Fibroblast of villous mesenchyme (primary cell): ENCODE data around the gene U2AF1L4. TPM values are rescaled to one million over a fixed set of nuclear protein-coding genes. Genes with fewer than 3 reads are reported as not detected.

ENCODE experiments used
- DNase-seq: peaks from one replicate; pipeline ENCODE4 v3.0.0-alpha.2; 2010; ENCODE audit warnings: low read depth
- H3K4me3 ChIP-seq: 2 replicates; pipeline ENCODE4 v1.5.1; 2011; ENCODE audit warnings: low read depth, mild to moderate bottlenecking, low read length
- total RNA-seq: library from RNA; depleted of rRNA; stranded (reverse); fragments of >200 nt; gene quantifications from 2 replicates; pipeline ENCODE4 v1.2.3, GENCODE V29; 2012
- TF ChIP-seq, protein P1 (sequence below): IDR thresholded peaks from 2 replicates; pipeline ENCODE4 v1.5.1; 2012; ENCODE audit warnings: low read depth, mild to moderate bottlenecking, low read length; ENCODE audit not compliant: insufficient read depth

Gene U2AF1L4
- total RNA-seq, 1 donor = 4.7 TPM

- DNase-seq = no peak
- no peak overlapping the region for H3K4me3 ChIP-seq
- TF ChIP-seq, protein P1, sequence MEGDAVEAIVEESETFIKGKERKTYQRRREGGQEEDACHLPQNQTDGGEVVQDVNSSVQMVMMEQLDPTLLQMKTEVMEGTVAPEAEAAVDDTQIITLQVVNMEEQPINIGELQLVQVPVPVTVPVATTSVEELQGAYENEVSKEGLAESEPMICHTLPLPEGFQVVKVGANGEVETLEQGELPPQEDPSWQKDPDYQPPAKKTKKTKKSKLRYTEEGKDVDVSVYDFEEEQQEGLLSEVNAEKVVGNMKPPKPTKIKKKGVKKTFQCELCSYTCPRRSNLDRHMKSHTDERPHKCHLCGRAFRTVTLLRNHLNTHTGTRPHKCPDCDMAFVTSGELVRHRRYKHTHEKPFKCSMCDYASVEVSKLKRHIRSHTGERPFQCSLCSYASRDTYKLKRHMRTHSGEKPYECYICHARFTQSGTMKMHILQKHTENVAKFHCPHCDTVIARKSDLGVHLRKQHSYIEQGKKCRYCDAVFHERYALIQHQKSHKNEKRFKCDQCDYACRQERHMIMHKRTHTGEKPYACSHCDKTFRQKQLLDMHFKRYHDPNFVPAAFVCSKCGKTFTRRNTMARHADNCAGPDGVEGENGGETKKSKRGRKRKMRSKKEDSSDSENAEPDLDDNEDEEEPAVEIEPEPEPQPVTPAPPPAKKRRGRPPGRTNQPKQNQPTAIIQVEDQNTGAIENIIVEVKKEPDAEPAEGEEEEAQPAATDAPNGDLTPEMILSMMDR = no peak
Observed at GRCh38 chr19:35752746-35753350, 7.6 kb upstream of the U2AF1L4 start.

GRCh38 chr19:35751839-35752745, 6.9 kb upstream of the U2AF1L4 start:
- TF ChIP-seq, protein P1 = no peak
- H3K4me3 ChIP-seq = no peak overlapping the region
- DNase-seq = no peak

GRCh38 chr19:35750167-35750566, 4.9 kb upstream of the U2AF1L4 start:
- no peak for DNase-seq
- H3K4me3 ChIP-seq = no peak overlapping the region
- TF ChIP-seq, protein P1 = no peak

DNA sequence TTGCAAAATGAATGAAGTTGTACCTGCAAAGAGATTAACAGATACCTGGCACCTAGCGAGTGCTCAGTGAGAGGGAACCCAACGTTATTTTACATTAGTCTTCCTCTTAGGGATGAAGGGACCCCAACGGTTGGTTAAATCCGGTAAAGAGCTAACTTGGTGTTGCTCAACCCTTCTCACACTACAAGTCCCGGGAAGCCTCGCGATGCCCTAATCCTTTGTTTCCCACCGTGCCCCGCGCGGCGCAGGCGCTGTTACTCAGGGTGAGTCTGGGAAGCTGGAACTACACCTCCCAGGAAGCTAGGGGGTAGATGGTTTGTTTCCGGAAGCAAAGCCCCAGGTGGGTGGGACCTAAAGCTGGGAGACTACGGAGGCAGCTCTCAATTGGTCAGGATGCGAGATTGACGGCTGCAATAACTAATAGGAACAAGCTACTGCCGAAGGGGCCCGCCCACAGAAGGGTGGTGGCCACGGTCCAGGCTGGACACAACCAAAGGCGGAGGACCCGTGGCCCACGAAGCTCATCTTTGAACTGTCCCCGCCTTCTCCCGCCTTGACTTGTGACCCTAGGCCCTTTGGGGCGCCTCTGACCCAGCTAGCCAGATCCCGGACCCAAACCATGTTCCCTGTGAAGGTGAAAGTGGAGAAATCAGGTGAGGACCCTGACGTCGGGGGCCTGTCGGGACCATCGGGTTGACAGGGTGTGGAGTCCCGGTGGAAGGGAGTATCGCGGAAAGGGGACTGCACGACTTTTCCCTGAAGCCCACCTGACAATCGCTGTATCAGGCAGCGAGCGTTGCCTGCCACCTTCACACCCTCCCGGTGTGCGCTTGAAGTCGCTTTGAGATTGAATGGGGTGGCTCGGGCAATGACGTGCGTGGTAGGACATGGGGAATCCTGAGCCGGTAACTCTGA, 3.1 kb upstream of the U2AF1L4 start, which contains the start of gene LIN37:
Gene LIN37, plus strand, starts transcription at position 471 of the 915 bp plus-strand sequence. Its CDS starts 149 bp downstream, at position 620.
- TF ChIP-seq, protein P1 = no peak

DNA sequence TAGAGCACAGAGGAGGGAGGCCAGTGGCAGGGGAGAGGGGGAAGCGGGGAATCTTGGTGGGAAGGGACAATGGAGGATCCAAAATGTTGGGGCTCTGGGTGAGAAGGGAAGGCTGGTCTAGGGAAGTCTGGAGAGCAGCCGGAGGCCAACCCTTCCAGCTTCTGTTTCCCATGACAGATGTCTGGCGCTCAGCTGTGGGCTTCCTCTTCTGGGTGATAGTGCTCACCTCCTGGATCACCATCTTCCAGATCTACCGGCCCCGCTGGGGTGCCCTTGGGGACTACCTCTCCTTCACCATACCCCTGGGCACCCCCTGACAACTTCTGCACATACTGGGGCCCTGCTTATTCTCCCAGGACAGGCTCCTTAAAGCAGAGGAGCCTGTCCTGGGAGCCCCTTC, 1.3 kb upstream of the U2AF1L4 start:
- TF ChIP-seq, protein P1 = no peak
- DNase-seq = no peak
- H3K4me3 ChIP-seq = peak overlapping the region; percentile 90

More for the DNA sequence above, 3.1 kb upstream of the U2AF1L4 start, which contains the start of gene LIN37:
- DNase-seq = peak; percentile 100
- peak within 1 kb of the TSS; percentile 100 for H3K4me3 ChIP-seq

- peak overlapping the region; percentile 90 for H3K4me3 ChIP-seq
- TF ChIP-seq, protein P1 = no peak
- DNase-seq = no peak
Observed at GRCh38 chr19:35746087-35746462, 857 bp upstream of the U2AF1L4 start.
